ENCODE measurements around the gene ADH7. TPM values are rescaled to one million over a fixed set of nuclear protein-coding genes. Genes with fewer than 3 reads are reported as not detected.
"Not testable (repeated sequence)": the region's sequence is repeated elsewhere in the genome, so short reads cannot be mapped to it uniquely, and the experiment has no call there.

Gene ADH7
- total RNA-seq, 2 donors from 2014 or later = not detected

GRCh38 chr4:99415762-99416161 lies 19.4 kb downstream of the ADH7 start:
- not testable (repeated sequence) for H3K9me3 ChIP-seq; DNase-seq (ENCODE audit: low spot score); H3K27me3 ChIP-seq; H3K4me1 ChIP-seq; H3K27ac ChIP-seq; H3K36me3 ChIP-seq; H3K4me3 ChIP-seq
- TF ChIP-seq CTCF (IDR thresholded peaks at IDR 0.05) = peak in 1 of 2 donors; percentile 13

- not testable (repeated sequence) for H3K27ac ChIP-seq; DNase-seq (ENCODE audit: low spot score); H3K36me3 ChIP-seq; H3K27me3 ChIP-seq; H3K4me3 ChIP-seq; H3K4me1 ChIP-seq; H3K9me3 ChIP-seq
Observed at GRCh38 chr4:99414902-99415301, 20.2 kb downstream of the ADH7 start.

- Histone ChIP-seq H3K27ac (no peak overlapping the region), H3K27me3 (no peaks in the 10 kb centered on the region), H3K4me3 (no peak overlapping the region), H3K36me3 (no peaks in the 10 kb centered on the region), H3K9me3 (no peaks in the 10 kb centered on the region), H3K4me1 (no peaks in the 10 kb centered on the region)
- no peak for TF ChIP-seq CTCF (IDR thresholded peaks at IDR 0.05)
- DNase-seq (ENCODE audit: low spot score) = no peak
Observed at GRCh38 chr4:99414401-99414800, 20.7 kb downstream of the ADH7 start.

- no peak overlapping the region for H3K27ac ChIP-seq
- H3K36me3 ChIP-seq = no peaks in the 10 kb centered on the region
Observed at GRCh38 chr4:99413140-99413539, 22.0 kb downstream of the ADH7 start.

GRCh38 chr4:99411041-99411440 lies 24.1 kb downstream of the ADH7 start:
- DNase-seq (ENCODE audit: low spot score) = no peak
- H3K9me3 ChIP-seq = no peaks in the 10 kb centered on the region
- no peak for TF ChIP-seq CTCF (IDR thresholded peaks at IDR 0.05)
- H3K4me1 ChIP-seq = no peaks in the 10 kb centered on the region
- no peaks in the 10 kb centered on the region for H3K27me3 ChIP-seq
- H3K4me3 ChIP-seq = no peak overlapping the region
- H3K27ac ChIP-seq = no peak overlapping the region
- no peaks in the 10 kb centered on the region for H3K36me3 ChIP-seq

More at GRCh38 chr4:99413140-99413539, 22.0 kb downstream of the ADH7 start:
- Histone ChIP-seq H3K27me3 (no peaks in the 10 kb centered on the region), H3K4me1 (no peaks in the 10 kb centered on the region), H3K4me3 (no peak overlapping the region), H3K9me3 (no peaks in the 10 kb centered on the region)
- DNase-seq (ENCODE audit: low spot score) = no peak
- no peak for TF ChIP-seq CTCF (IDR thresholded peaks at IDR 0.05)

GRCh38 chr4:99410075-99410474 lies 25.1 kb downstream of the ADH7 start:
- TF ChIP-seq CTCF (IDR thresholded peaks at IDR 0.05) = no peak
- Histone ChIP-seq H3K4me1 (peaks cover 0 to 4% of the 10 kb centered on the region in 2 donors), H3K9me3 (no peaks in the 10 kb centered on the region), H3K4me3 (no peak overlapping the region), H3K27ac (no peak overlapping the region), H3K27me3 (no peaks in the 10 kb centered on the region), H3K36me3 (no peaks in the 10 kb centered on the region)
- DNase-seq (ENCODE audit: low spot score) = no peak

Data from right atrium auricular region (tissue), 2 donors.